ENCODE results near the gene PPP1R12A.

DNA sequence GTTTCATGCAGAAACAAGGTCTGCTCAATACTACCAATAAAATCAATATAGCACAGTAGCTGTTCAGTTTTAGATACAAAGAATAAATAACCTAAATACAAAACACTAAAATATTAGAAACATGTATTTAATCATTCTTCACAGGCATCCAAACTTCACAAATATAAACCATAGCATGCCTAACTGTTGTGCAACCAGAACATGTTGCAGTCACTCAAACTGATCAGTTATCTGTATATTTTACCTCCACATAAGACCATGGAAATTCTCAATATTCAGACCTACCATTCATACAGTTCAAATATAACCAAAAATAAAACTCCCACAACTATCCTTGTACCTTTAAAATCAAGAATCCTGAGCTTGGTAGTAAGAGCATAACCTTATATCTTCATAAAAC is 161.0 kb downstream of the PPP1R12A start:
- TF ChIP-seq, protein P1, sequence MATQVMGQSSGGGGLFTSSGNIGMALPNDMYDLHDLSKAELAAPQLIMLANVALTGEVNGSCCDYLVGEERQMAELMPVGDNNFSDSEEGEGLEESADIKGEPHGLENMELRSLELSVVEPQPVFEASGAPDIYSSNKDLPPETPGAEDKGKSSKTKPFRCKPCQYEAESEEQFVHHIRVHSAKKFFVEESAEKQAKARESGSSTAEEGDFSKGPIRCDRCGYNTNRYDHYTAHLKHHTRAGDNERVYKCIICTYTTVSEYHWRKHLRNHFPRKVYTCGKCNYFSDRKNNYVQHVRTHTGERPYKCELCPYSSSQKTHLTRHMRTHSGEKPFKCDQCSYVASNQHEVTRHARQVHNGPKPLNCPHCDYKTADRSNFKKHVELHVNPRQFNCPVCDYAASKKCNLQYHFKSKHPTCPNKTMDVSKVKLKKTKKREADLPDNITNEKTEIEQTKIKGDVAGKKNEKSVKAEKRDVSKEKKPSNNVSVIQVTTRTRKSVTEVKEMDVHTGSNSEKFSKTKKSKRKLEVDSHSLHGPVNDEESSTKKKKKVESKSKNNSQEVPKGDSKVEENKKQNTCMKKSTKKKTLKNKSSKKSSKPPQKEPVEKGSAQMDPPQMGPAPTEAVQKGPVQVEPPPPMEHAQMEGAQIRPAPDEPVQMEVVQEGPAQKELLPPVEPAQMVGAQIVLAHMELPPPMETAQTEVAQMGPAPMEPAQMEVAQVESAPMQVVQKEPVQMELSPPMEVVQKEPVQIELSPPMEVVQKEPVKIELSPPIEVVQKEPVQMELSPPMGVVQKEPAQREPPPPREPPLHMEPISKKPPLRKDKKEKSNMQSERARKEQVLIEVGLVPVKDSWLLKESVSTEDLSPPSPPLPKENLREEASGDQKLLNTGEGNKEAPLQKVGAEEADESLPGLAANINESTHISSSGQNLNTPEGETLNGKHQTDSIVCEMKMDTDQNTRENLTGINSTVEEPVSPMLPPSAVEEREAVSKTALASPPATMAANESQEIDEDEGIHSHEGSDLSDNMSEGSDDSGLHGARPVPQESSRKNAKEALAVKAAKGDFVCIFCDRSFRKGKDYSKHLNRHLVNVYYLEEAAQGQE (IDR thresholded peaks at IDR 0.05; ENCODE audit: insufficient replicate concordance, low read depth), result no peak
- TF ChIP-seq, protein P2, sequence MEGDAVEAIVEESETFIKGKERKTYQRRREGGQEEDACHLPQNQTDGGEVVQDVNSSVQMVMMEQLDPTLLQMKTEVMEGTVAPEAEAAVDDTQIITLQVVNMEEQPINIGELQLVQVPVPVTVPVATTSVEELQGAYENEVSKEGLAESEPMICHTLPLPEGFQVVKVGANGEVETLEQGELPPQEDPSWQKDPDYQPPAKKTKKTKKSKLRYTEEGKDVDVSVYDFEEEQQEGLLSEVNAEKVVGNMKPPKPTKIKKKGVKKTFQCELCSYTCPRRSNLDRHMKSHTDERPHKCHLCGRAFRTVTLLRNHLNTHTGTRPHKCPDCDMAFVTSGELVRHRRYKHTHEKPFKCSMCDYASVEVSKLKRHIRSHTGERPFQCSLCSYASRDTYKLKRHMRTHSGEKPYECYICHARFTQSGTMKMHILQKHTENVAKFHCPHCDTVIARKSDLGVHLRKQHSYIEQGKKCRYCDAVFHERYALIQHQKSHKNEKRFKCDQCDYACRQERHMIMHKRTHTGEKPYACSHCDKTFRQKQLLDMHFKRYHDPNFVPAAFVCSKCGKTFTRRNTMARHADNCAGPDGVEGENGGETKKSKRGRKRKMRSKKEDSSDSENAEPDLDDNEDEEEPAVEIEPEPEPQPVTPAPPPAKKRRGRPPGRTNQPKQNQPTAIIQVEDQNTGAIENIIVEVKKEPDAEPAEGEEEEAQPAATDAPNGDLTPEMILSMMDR (IDR thresholded peaks at IDR 0.05; ENCODE audit: insufficient read depth, low read length), result no peak
- no peak for TF ChIP-seq POLR2AphosphoS5 (IDR thresholded peaks at IDR 0.05; ENCODE audit: low read depth)
- no peak for TF ChIP-seq GABPA (IDR thresholded peaks at IDR 0.05; ENCODE audit: low read depth)

All from HL-60 (cell line).